Left forelimb (tissue), 1 donor: ENCODE measurements around the gene EXOSC7.
"Not testable (repeated sequence)": the region's sequence is repeated elsewhere in the genome, so short reads cannot be mapped to it uniquely, and the experiment has no call there.

Experiments used
- DNase-seq: peaks from one replicate; pipeline ENCODE4 v3.0.0-alpha.2; 2018; ENCODE audit warnings: low spot score

The EXOSC7 gene

GRCh38 chr3:44976002-44976815 is at the start of gene EXOSC7, which contains the start of gene ZDHHC3:
TSS of gene EXOSC7 (plus strand) at chr3:44976244. CDS start at chr3:44976278, 34 bp downstream.
TSS of gene ZDHHC3 (minus strand) at chr3:44976174. CDS start at chr3:44959436, 16,738 bp downstream.
- DNase-seq, result peak; percentile 96

GRCh38 chr3:44926921-44927320 is 49.1 kb upstream of the EXOSC7 start:
- no peak for DNase-seq

DNA sequence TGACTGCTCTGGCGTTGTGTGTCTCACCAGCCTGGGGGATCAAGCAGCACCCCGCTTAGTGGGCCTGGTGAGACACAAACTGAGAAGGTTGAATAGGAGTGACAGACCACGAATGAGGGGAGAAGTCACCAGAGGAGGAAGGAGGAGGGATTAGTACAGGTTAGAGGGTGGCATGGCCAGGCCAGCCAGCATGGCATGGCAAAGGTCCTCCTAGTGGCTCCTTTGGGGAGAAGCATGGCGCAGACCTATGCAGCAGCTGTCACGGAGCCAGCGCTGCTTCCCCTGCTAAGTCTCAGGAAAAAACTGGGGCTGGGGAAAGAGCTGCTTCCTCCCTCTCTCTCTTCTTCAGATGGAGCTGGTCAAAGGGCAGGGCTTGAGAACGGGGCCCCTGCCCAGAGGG is 48.7 kb upstream of the EXOSC7 start:
- DNase-seq, result no peak

- DNase-seq, result no peak
Observed at GRCh38 chr3:44929782-44930181, 46.3 kb upstream of the EXOSC7 start.

DNA sequence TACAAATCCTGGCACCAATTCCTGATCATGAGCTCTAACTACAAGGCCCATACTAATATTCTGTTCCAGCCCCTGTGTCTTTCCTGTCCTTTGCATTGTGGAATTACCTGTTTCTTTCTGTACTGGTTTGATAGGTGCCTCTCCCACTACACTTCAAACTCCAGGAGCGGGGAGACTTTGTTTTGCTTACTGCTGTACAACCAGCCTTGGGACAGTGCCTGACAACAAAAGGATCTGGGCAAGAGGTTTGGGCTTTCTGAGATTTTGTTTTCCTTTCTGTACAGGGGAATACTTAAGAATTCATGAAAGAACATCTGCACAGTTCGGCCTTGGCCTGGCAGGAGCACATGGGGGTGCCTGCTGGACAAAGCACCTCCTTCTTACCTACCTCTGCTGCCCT is 45.1 kb upstream of the EXOSC7 start:
- DNase-seq, result no peak

DNA sequence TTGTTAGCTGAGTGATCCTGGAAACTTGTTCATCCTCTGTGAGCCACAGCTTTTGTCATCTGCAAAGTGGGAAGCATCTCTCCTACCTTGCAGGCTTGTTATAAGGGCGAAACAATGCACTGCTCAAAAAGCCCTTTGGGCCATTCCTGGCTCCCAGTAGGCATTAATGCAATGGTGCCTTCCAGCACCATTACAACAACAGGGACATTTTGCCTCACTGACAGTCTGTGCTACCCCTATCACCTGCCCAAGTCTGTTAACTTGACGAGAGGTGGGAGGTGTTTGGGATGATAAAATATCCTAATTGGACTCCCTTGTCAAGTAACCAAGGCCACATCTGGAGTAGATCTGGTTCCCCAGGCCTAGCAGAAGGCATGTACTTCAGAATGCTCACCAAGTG is 44.3 kb upstream of the EXOSC7 start:
- no peak for DNase-seq

- no peak for DNase-seq
Observed at GRCh38 chr3:44932271-44932670, 43.8 kb upstream of the EXOSC7 start.

- DNase-seq, result no peak
Observed at GRCh38 chr3:44932986-44933944, 42.8 kb upstream of the EXOSC7 start.

DNA sequence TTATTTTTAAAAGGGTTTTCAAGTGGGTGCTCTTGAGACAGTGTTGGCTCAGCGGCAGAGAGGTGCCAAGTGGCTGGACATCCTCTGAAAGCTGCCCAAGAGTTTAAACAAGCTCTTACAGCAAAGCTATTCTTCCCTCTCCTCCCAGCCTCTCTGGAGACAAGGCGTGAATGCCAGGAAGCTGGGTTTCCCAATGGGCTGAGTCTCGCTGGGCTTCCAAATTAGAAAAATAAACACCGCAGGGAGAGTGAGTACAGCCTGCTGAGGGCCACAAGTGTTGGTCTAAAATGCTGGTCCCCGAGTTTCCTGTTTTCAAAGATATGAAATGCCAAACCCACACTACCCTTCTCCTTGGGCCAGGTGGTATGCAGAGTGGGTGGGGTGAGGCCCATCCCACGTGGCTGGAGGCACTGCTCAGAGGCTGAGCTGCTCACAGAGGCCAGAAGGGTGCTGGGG is 36.4 kb upstream of the EXOSC7 start:
- no peak for DNase-seq

DNA sequence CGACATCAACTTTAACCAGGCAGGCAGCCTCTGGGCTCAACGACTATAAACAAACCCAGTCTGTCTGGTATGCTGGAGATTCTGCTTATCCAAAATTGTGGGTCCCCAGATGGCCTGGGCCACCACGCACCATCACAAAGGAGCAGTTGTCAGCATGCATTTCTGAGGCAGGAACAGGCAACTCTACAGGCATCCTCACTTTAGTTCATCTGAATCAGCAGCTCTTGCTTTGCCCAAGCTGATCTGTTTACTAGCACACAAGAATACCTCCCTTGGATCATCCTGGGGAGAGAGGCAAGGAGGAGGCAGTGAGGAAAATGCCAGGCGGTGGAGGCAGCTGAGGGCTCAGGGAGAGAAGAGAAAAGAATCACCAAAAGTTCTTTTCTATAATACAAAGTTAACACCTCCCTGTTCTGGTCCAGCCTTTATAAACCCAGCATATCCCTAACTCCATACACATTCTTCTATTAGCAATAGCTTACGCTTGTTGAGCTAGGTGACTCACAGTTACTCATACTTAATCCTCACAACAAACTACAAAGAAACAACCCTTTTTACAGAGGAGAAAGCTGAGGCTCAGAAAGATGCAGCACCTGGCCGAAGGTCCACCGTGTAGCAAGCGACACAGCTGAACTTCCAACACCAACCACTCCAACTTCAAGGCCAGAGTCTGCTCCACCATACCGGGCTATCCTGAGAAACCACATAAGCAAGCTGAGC is 33.7 kb upstream of the EXOSC7 start:
- DNase-seq, result no peak

DNA sequence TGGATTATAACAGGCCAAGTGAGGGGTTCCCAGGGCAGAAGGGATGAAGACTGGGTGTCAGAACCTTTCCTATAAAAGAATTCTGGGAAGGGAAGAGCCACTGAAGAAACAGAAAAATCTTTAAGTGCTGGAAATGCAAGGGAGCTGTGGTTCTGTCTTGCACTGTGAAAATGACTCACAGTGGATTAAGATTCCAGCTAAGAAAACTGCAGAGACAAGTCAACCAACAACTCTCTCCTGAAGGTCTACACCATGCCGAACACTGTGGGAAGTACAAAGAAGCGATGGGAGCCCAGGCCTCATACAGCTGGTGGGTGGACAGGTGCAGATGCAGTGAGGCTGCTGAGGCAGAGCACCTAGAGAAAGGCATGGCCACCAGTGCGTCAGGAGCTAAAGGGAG is 27.8 kb upstream of the EXOSC7 start:
- no peak for DNase-seq

GRCh38 chr3:44949770-44950169 is 26.3 kb upstream of the EXOSC7 start:
- DNase-seq, result not testable (repeated sequence)

DNA sequence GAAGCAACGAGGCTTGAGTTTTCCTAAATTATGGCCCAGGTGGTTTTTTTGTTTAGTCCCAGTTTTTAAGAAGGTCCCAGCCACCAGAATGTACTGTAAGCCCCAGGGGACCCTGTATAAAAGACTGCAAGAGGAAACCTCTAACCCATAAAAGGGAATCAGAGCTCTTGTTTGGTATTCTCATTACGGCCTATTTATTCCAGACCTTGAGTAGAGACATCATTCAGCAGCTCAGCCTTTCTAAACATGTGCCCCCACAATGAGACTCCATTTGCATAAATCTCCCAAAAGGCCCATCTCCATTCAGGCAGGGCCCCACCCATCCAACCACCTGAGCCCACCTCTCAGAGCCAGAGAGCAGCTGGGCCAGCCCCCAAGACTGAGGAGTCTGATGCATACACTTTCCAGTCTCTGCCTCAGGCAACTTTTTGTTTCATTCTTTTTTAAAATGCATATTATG is 25.7 kb upstream of the EXOSC7 start:
- no peak for DNase-seq

DNA sequence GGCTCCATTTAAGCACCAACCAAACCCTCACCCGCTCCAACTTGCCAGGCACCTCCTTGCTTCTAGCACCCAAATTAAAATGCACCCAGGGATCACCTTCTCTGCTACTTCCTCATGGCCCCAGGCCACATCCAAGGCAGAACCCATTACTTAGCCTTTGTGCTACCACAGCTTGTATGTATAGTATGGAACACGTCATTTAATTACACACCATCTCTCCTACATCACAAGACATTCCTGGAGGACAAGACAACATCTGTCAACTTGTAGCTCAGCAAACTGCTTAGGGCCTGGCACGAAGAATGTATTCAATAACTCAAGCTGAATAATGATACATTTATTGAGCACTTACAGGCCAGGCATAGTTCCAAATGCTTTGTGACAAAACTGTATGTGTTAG is 23.4 kb upstream of the EXOSC7 start:
- no peak for DNase-seq

DNA sequence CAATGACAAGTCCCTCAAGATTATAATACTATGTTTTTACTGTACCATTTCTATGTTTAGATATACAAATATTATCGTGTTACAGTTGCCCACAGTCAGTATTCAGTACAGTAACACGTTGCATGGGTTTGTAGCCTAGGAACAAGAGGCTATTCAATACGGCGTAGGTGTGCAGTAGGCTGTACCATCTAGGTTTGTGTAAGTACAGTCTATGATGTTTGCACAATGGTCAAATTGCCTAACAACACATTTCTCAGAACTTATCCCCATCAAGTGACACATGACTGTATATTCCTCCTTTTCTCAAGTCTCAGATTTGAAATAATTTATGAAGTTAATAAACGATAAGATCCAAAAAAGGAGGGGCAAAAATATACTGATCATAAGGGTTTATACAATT is 21.7 kb upstream of the EXOSC7 start:
- DNase-seq, result no peak

DNA sequence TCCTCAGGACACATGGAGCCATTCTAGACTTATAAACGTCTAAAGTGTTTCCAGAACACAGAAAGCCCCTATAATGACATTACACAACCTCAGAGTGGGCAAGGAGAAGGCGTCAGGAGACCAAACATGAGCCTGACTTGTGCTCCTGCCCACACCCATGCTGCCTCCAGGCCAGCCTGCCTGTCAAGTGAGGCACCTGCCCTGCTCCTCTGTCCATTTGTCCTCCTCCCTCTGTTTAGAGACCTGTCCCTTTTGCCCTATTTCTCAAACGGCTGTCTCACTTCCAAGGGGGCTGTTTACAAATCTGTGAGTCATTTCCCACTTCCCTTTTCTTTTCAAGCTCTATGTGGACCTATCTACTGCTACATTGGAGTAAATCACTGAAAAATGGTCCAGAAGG is 21.1 kb upstream of the EXOSC7 start:
- DNase-seq, result no peak

- DNase-seq, result no peak
Observed at GRCh38 chr3:44955917-44956316, 20.1 kb upstream of the EXOSC7 start.

DNA sequence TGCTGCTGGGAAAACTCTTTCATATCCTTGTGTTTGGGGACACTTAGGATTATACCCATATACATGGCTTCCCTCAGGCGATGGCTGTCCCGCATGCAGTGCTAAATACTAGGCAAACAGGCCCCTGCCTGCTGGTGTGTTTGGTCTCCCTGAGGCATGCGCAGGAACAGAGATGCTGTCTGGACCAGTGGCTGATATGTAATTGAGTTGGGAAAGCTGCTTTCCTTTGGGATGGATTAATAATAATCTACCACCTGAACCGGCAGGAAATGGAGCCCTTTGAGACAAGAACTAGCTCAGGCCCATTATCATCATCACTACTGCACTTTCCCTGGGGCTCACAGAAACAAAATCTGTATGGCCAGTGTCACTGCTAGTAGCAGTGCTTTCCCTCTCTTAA is 18.1 kb upstream of the EXOSC7 start:
- DNase-seq, result no peak

- DNase-seq, result no peak
Observed at GRCh38 chr3:44958386-44958785, 17.7 kb upstream of the EXOSC7 start.

DNA sequence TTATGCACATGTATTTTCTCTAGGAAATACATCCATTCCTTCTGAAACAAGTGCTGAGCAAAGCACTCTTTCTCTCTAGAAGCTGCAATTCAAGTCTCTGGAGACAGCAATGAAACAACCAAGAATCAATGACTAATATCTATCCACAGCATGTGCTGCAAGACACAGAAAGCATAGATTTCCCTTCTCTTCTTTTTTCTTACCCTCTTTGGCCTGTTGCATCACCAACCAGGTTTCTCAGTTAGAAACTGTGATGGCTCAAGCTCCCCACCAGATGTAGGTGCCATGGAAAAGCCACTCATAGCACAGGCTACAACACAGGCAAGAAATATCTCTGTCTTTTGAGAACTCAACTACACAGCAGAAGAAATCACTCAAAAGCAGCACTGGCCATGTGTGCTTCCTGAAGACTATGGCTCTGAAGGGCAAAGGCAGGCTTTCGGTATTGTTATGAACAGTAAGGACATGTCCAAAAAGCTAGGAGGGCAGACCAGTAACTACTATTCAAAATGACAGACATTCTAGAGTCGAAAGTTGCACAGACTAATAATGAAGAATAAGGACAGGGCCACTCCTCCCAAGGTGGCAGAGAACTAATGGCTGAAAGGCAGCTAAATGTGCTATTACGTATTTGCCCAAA is 15.5 kb upstream of the EXOSC7 start:
- DNase-seq, result no peak

DNA sequence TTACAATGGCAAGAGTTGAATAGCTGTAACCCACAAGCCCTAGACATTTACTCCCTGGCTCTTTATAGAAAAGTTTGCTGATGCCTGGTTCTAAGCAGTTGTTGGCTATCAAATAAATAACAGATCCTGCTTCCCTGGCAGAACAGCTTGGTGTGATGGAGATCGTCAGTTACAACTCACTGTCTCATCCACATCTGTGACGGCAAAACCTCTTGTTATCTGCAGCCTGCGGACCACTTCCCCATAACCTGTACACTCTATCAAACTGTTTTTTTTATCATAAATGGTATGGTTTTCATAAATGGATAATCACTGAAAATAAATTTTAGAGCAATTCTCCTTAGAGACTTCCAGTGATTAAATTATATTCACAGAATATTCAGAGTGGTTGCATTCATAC is 14.2 kb upstream of the EXOSC7 start:
- DNase-seq, result no peak
